PC-3 (cell line): ENCODE measurements around the gene AGPAT4.

Experiments
- CTCF ChIP-seq: fragments of 300-600 bp; sonication (generic); conservative IDR thresholded peaks from 2 replicates; pipeline ENCODE4 v1.5.1; 2017; ENCODE audit warnings: antibody characterized with exemption, low read depth, mild to moderate bottlenecking, low read length
- EZH2 ChIP-seq: fragments of 300-600 bp; sonication (generic); IDR thresholded peaks from one replicate; pipeline ENCODE4 v1.6.1; 2017; ENCODE audit warnings: antibody characterized with exemption, mild to moderate bottlenecking, low read length; ENCODE audit not compliant: unreplicated experiment
- EZH2phosphoT487 ChIP-seq: fragments of 300-600 bp; sonication (generic); IDR thresholded peaks from 2 replicates; pipeline ENCODE4 v1.6.1; 2018; ENCODE audit warnings: mild to moderate bottlenecking, antibody characterized with exemption, low read length, borderline replicate concordance

GRCh38 chr6:161255518-161255917 lies 18.3 kb downstream of the AGPAT4 start:
- TF ChIP-seq CTCF (no peak), EZH2phosphoT487 (no peak), EZH2 (no peak)
